GM12878 (cell line): ENCODE results near the gene RSBN1L. TPM values are rescaled to one million over a fixed set of nuclear protein-coding genes. Genes with fewer than 3 reads are reported as not detected.

Experiments
- ATF7 ChIP-seq: fragments of 450-650 bp; IDR thresholded peaks from 2 replicates; pipeline ENCODE4 v1.6.1; 2016; ENCODE audit warnings: low read depth, mild to moderate bottlenecking
- EED ChIP-seq: sonication (generic); IDR thresholded peaks from 2 replicates; pipeline ENCODE4 v1.6.1; 2016; ENCODE audit warnings: antibody characterized with exemption, low read depth
- GATAD2B ChIP-seq: fragments of 450-650 bp; conservative IDR thresholded peaks from 2 replicates; pipeline ENCODE4 v1.6.1; 2017; ENCODE audit warnings: low read depth, mild to moderate bottlenecking, moderate library complexity
- NFYA ChIP-seq: IDR thresholded peaks from 2 replicates; pipeline ENCODE4 v1.6.1; 2011; ENCODE audit warnings: low read depth, mild to moderate bottlenecking, low read length, improper control_type of control experiment, borderline replicate concordance
- PAX8 ChIP-seq: fragments of 450-650 bp; IDR thresholded peaks from 2 replicates; pipeline ENCODE4 v1.6.1; 2017; ENCODE audit warnings: mild to moderate bottlenecking, moderate library complexity
- POLR2AphosphoS5 ChIP-seq: IDR thresholded peaks from 2 replicates; pipeline ENCODE4 v1.6.1; 2011; ENCODE audit warnings: mild to moderate bottlenecking, low read length, inconsistent platforms
- POU2F2 ChIP-seq: IDR thresholded peaks from 3 replicates; pipeline ENCODE4 v1.6.1; 2011; ENCODE audit warnings: low read depth, mild to moderate bottlenecking, low read length, borderline replicate concordance
- RAD21 ChIP-seq: IDR thresholded peaks from 2 replicates; pipeline ENCODE4 v1.6.1; 2011; ENCODE audit warnings: mild to moderate bottlenecking, low read depth, low read length, moderate library complexity; ENCODE audit not compliant: insufficient read depth
- RBBP5 ChIP-seq: fragments of 200-600 bp; sonication (generic); conservative IDR thresholded peaks from 2 replicates; pipeline ENCODE4 v1.6.1; 2016
- RELA ChIP-seq: fragments of 450-650 bp; IDR thresholded peaks from 2 replicates; pipeline ENCODE4 v1.8.0; 2014; ENCODE audit warnings: borderline replicate concordance; ENCODE audit not compliant: partially characterized antibody
- RFX5 ChIP-seq: IDR thresholded peaks from 2 replicates; pipeline ENCODE4 v1.6.1; 2011; ENCODE audit warnings: low read depth, low read length, improper control_type of control experiment
- SREBF2 ChIP-seq: IDR thresholded peaks from 2 replicates; pipeline ENCODE4 v1.6.1; 2012; ENCODE audit warnings: mild to moderate bottlenecking, low read length
- ZBTB4 ChIP-seq: fragments of 450-650 bp; formaldehyde crosslinking; IDR thresholded peaks from 2 replicates; pipeline ENCODE4 v1.4.0; 2022; ENCODE audit warnings: mild to moderate bottlenecking, moderate library complexity
- polyA plus RNA-seq, 11 experiments: library from polyadenylated mRNA; depleted of rRNA in 4 of 11; unstranded in 6 of 11; stranded (reverse) in 5 of 11; fragments of >200 nt; fragmentation: Nextera tagmentation in 4 of 11; fragmentation: Illumina TruSeq in 1 of 11; extraction: Ambion mirVana in 4 of 11; extraction: Trizol in 1 of 11; gene quantifications; 1 replicate in 1 of 11; 2 replicates in 10 of 11; pipeline versions ENCODE4 v1.2.1 to v1.2.3, GENCODE V29; 2011 to 2016; ENCODE audit warnings: inconsistent platforms in 2 of 11, missing spikeins in 2 of 11, low read depth in 1 of 11
- total RNA-seq, 4 experiments: library from RNA; depleted of rRNA in 3 of 4; stranded (reverse); fragments of >200 nt in 3 of 4; fragmentation: Illumina TruSeq in 1 of 4; extraction: Trizol in 1 of 4; gene quantifications; 2 replicates each; pipeline versions ENCODE4 v1.2.1 to v1.2.3, GENCODE V29; 2013 to 2021

The RSBN1L gene
- total and polyA plus RNA-seq, 10 of the 15 experiments (the other 5 are each of a cell fraction or from before 2014, with no cell fraction given): 4.5 to 23.7 (median 10.3) TPM

GRCh38 chr7:77786741-77787140, 90.5 kb downstream of the RSBN1L start (continued):
- TF ChIP-seq ZBTB4 (CRISPR knock-in tag) (no peak), RAD21 (no peak), ATF7 (no peak), POU2F2 (no peak), RELA (no peak), PAX8 (no peak), GATAD2B (no peak), SREBF2 (no peak), POLR2AphosphoS5 (no peak), EED (no peak), RBBP5 (no peak), NFYA (no peak), RFX5 (no peak)
- TF ChIP-seq, all 136 proteins: peak for 0
